Measurements from ENCODE around the gene MVB12B.

DNA sequence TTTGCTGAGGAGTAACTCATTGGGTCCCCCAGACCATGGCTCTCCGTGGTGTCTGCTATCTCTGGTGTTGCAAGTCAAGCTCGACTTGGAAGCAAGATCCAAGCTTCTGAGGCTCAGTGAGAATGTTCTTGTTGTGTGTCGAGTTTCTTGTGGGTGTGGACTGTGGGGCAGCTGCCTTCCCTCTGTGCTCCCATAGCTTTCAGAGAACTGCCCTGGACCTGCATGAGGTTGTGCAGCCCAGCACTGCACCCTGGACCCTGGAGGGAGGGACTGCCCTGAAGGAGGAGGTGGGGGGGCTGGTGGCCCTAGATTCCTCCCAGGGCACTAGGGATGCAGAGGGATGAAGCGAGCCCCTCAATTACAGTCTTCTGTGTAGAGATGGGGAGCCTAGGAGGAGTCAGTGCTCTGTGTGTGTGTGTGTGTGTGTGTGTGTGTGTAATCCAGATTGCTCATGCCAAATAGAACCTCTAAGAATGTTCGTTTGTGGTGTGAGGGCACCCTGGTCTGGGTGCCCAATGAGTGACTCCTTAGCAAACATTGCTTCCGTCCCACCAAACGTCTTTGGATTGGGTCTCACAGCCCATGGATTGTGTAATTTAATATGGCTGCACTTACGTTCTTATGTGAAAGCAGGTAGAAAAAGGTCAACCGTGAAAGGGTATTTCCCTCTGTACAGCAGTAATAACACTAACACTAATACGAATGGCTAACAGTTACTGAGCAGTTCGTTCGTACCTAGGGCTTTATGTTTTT is 143.8 kb downstream of the MVB12B start:
- no peak for TF ChIP-seq SMC3 (conservative IDR thresholded peaks at IDR 0.05; ENCODE audit: poor library complexity)
- no peak for TF ChIP-seq TAF1 (IDR thresholded peaks at IDR 0.05; ENCODE audit: low read depth)
- TF ChIP-seq, protein P1, sequence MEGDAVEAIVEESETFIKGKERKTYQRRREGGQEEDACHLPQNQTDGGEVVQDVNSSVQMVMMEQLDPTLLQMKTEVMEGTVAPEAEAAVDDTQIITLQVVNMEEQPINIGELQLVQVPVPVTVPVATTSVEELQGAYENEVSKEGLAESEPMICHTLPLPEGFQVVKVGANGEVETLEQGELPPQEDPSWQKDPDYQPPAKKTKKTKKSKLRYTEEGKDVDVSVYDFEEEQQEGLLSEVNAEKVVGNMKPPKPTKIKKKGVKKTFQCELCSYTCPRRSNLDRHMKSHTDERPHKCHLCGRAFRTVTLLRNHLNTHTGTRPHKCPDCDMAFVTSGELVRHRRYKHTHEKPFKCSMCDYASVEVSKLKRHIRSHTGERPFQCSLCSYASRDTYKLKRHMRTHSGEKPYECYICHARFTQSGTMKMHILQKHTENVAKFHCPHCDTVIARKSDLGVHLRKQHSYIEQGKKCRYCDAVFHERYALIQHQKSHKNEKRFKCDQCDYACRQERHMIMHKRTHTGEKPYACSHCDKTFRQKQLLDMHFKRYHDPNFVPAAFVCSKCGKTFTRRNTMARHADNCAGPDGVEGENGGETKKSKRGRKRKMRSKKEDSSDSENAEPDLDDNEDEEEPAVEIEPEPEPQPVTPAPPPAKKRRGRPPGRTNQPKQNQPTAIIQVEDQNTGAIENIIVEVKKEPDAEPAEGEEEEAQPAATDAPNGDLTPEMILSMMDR (IDR thresholded peaks at IDR 0.05; ENCODE audit: poor library complexity, severe bottlenecking) = no peak
